Gastroesophageal sphincter (tissue), 3 donors: ENCODE measurements around the gene ZFHX3.

Source experiments
- CTCF ChIP-seq, 4 experiments: fragments of 200-600 bp in 2 of 4; fragments of 450-650 bp in 2 of 4; sonication (generic) in 1 of 4; IDR thresholded peaks; one replicate each; pipeline ENCODE4 v1.5.1; 2017 to 2019; ENCODE audit warnings: antibody characterized with exemption in 4 of 4, mild to moderate bottlenecking in 2 of 4, moderate library complexity in 2 of 4
- EP300 ChIP-seq: sonication (generic); formaldehyde crosslinking; IDR thresholded peaks from one replicate; pipeline ENCODE4 v1.6.1; 2017; ENCODE audit warnings: antibody characterized with exemption, mild to moderate bottlenecking
- POLR2A ChIP-seq, 2 donors: fragments of 450-650 bp; IDR thresholded peaks; one replicate each; pipeline ENCODE4 v1.6.1; 2017; ENCODE audit warnings: antibody characterized with exemption in 2 of 2, mild to moderate bottlenecking in 2 of 2, moderate library complexity in 1 of 2
- POLR2AphosphoS5 ChIP-seq: sonication (generic); formaldehyde crosslinking; IDR thresholded peaks from one replicate; pipeline ENCODE4 v1.6.1; 2017; ENCODE audit warnings: antibody characterized with exemption

- TF ChIP-seq CTCF (IDR thresholded peaks at IDR 0.05) (no peak), POLR2A (IDR thresholded peaks at IDR 0.05) (no peak), POLR2AphosphoS5 (no peak), EP300 (no peak)
Observed at GRCh38 chr16:72769876-72770275, 278.1 kb downstream of the ZFHX3 start.
